HG03175 (cell line): ENCODE results near the gene NEK10.

Experiments used
- ATAC-seq: cut with Tn5 transposase; IDR thresholded peaks from one replicate; pipeline ENCODE4 v1.9.1; 2021; ENCODE audit warnings: mild to moderate bottlenecking, moderate library complexity; ENCODE audit not compliant: unreplicated experiment

Gene NEK10

DNA sequence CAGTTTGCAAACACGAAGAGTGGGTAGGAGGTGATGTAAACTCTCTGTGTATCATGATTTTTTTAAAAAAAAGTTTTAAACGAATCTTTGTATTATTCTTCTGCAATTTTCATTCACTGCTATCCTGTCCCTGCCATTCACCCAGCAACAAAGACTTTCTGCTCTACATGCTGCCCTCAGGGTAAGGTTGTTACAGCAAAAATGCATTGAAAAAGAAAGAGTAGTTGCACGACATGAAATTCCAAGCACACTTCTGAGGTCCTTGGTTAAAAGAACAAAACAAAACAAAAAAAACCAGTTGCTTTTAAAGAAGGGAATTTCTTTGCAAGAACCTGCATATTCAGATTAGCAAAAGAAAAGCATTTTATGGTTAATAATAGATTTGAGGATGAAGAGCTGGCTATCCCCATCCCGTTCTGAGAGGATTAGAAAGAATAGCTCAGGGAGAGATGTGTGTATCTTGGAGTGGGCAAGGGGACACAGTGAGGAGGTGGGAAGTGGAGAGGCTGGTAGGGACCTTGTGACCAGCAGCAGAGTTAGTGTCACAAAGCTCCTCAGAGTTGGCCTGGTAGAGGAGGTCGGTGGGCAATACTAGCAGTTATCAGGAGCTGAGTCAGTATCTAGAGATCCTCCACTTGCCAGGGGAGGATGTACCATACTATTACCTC, 290.8 kb downstream of the NEK10 start:
- ATAC-seq, result no peak

DNA sequence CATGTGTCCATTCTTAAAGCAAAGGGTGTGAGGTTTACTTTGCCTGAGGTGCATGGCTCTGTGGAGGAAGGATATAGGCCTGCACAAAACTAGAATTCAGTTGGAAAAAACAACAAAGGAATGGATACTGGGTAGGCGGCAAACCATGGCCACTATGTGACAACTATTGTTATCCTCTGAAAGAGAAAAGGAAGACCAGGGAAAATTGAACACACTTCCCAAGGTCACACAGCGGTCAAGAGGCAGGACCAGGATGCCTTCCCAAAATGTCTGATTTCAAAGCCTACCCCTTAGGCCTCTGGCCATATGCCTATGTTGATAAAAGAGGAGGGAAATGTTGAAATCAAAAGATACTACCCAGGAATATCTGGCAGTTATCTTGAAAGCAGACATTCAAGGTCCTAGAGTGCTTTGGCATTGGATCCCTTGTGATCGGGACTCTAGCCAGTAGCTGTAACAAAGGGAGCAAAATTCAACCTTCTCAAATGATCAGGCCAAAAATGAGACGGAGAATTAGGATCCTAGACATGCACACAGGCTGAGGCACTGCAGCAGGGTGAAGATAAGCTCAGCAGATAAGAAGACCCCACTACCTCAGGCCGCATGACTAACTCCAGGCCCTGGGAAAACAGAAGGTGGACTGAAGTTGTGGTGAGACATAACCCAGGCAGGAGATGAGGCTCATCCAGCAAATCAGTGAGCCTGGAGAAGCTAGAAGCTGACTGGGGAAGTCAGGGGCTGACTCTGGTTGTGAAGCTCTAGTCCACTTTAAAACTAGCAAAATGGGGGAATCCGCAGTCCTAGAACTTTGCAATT, 292.2 kb downstream of the NEK10 start:
- no peak for ATAC-seq

DNA sequence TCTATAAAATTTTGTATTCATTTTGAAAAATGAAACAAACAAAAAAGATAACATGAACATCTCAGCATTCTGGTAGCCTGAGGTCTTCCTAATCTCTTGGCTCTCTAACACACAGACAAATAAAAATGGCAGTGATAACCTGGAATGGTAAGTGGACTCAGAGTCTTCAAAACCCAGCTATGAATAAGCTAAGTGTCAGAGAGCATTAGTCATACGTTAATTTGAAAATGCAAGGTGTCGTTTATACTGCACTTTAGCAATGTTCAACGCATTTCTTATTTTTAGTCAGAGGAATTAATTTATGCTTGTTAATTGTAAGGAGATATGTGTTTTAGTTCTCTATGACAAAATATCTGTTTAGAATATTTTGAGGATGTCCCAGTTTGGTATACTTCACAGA, 294.3 kb downstream of the NEK10 start:
- no peak for ATAC-seq

DNA sequence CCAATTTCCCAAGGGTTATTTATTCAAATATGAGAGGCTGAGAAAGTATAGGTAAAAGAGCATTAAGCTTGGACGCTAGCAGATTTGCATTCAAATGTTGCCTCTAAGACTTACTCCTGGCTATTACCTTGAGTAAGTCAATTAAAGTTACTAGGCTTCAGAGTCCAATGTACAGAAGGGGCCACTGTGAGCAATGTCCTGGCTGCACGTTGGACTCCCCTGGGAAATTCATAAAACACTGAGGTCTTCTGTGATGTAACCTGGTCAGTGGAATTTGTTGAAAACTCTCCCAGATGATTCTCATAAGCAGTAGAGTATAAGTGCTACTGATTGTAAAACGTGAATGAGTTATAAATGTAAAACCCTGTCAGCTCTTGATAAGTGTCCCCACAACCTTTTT, 295.3 kb downstream of the NEK10 start:
- no peak for ATAC-seq

DNA sequence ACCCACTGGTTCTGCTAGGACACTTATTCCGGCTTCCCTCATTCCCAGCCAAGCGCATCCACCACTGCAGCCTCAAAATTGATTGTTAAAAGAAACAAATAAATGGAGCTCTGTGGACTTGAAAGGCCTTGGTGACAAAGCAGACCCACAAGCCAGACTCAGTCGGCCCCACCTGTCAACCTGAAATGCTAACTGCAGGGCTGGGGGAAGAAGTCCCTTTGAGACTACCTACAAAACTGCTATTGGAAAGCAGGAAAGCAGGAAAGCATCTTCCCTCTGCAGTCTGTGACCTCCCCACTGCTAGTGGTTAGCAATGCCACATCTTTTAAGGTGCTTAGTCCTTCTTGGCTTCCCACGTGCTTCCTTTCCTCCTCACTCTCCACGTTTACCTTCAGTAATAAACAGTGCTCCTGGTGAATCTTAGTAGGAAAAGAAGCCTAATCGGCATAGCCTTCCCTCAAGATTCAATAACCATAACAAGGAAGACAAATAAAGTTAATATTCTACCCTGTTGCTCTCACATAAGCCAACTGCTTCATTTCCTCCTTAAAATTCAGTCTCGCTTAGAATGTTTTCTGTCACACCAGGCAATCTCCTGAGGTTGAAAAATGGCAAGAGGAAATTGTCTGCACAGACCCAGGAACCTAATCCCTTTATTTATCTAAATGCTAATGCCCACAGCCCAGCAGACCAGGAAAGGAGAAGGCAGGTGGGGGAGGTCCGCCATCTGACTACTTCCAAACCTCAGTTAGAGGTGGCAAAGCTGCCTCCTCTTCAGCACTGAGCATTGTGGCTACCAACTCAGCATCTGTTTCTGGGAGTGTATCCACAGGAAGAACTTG, 296.2 kb downstream of the NEK10 start:
- no peak for ATAC-seq

DNA sequence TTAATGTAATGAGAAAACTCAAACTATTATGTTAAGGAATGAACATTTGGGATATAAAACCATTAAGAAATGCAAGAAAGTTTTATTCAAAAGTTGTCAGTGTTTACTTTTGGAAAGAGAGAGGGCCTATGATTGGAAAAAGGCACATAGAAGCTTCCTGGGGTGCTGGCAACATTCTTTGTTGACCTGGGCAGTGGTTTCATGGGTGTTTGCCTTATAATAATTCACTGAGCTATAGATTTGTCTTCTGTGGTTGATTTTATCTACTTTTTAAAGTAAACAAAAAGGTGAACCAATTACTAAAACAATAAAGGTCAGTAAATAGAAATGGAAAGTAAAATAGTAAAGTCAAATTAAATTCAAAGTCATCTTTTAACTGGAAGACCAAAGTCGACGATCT, 308.8 kb downstream of the NEK10 start:
- no peak for ATAC-seq
